ENCODE results near the gene JCAD. TPM values are rescaled to one million over a fixed set of nuclear protein-coding genes. Genes with fewer than 3 reads are reported as not detected.
"Not testable (repeated sequence)": the region's sequence is repeated elsewhere in the genome, so short reads cannot be mapped to it uniquely, and the experiment has no call there.

JCAD gene
- polyA plus RNA-seq, 10 donors, result 25.2 to 37.9 (median 33.4) TPM

GRCh38 chr10:30026080-30026479 is 33.3 kb downstream of the JCAD start:
- DNase-seq, result no peak

DNA sequence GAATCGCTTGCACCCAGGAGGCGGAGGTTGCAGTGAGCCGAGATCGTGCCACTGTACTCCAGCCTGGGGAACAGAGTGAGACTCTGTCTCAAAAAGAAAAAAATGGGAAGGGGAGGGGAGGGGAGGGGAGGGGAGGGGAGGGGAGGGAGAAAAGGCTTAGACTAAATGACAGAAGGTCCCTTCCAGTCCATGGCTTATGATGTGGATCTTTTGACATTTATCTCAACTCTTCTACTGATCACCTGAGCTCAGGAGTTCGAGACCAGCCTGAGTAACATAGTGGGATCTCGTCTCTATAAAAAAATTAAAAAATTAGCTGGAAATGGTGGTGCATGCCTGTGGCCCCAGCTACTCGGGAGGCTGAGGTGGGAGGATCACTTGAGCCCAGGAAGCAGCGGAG is 34.0 kb downstream of the JCAD start:
- DNase-seq, result not testable (repeated sequence)

DNA sequence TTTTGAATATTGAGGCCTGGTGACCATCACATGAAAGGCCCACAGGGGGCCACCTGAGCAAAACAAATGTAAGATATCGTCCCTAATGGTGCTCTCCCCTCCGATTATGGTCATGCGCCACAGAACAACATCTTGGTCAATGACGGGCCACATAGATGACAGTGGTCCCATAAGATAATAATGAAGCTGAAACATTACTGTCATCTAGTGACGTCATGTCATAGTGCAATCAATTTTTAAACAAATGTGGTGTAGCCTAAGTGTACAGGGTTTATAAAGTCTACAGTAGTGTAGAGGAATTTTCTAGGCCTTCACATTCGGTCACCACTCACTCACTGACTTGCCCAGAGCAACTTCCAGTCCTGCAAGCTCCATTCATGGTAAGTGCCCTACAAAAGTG is 36.8 kb downstream of the JCAD start:
- DNase-seq, result no peak

GRCh38 chr10:30019468-30019867 is 39.9 kb downstream of the JCAD start:
- DNase-seq, result no peak

DNA sequence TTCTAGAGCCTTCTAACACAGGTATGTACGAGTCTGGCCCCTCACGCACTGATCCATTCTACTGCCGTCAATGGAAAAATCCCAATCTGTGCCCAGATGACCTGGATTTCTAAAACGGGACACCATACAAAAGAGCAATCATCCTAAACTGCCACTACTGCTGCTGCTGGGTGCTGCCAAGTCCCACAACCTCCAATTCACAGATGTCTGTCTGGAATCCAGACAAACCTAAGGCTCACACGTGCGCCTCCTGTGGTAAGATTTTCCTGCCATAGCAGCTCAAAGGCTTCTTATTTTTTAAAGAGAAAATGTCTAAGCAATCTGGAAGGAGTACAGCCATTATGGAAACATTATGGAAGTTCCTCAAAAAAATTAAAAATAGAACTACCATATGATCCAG is 40.9 kb downstream of the JCAD start:
- DNase-seq, result peak in 1 of 3 donors; percentile 73

DNA sequence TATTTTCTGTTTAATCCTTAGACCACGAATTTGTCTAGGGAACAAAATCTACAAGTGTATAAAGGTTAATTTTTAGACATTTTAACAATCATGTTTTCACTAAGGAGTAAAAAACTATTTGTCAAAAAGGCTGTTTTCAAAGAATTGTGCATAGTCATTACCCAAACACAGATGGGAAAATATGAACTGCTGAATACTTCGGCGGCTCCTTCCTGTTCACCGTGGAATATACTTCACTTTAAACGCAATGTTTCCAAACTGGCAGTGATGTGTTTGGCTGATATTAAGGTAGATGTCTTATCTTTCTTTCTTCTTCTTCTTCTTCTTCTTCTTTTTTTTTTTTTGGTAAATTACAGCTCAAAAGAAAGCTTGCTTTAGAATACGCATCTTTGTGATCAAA is 41.4 kb downstream of the JCAD start:
- DNase-seq, result no peak

GRCh38 chr10:30017556-30017955 is 41.8 kb downstream of the JCAD start:
- DNase-seq, result no peak

DNA sequence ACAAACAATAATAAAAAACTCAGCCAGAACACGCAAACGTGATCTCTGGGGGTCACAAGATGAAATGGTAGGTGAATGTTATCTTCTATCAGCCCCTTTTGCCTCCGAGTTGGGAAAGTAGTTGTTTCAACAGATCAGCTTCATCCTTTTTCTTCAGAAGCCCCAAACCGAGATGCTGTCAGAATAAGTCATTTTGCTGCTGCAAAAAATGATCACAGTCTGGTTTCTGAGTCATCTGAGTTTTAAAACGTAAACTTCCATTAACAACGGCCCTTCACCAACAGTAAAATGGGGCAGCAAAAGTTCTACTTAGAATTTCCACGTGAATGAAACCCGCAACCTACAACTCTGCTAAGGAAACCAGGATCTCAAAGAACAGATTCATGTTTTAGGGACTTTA is 44.9 kb downstream of the JCAD start:
- no peak for DNase-seq

- DNase-seq, result peak in 1 of 3 donors; percentile 66
Observed at GRCh38 chr10:30013757-30014156, 45.6 kb downstream of the JCAD start.

GRCh38 chr10:30011956-30012647 is 47.3 kb downstream of the JCAD start:
- DNase-seq, result peak in 1 of 3 donors; percentile 57

GRCh38 chr10:30011396-30011795 is 48.0 kb downstream of the JCAD start:
- peak in 2 of 3 donors; percentile 57 to 83 for DNase-seq

GRCh38 chr10:30007406-30007805 is 52.0 kb downstream of the JCAD start:
- DNase-seq, result no peak

- DNase-seq, result no peak
Observed at GRCh38 chr10:30006410-30006809, 53.0 kb downstream of the JCAD start.

- not testable (repeated sequence) for DNase-seq
Observed at GRCh38 chr10:30005116-30005515, 54.3 kb downstream of the JCAD start.

DNA sequence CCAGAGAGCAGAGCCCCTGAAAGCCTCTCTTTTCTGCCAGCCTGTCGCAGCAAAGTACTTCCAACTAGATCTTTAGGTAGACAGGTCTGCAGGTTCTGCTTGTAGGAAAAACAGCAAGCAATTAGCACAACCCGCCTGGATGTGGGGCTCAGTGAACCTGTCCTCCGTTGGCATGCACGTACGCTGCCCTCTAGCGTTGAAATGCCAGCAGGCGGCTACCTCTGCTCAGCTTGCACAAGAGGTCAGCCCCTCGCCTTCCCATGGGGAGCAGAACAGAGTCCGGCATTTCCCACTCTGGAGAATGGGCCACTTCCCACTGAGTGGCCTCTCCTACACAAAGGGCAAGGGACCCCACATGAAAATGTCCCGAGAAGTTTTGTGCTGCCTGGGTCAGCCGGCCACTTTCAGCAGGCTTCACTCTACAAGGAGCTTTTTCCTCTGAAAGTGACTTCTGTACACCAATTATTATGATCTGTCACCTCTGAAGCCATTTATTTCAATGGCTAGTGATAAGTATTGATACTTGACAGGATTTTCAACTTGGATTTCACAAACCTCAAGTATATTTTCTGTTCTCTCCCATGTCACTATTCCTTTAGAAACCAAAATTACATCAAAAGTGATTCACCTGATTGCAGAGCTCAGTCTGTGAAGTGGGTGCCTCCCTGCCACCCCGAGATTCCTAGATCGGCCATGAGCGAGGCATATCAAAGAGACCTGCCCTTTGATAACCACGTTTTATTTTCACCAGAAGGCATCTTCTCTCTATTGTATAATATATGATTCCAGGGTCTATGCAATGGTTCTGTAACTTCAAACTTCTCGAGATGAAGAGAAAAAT is 56.7 kb downstream of the JCAD start:
- peak in 2 of 3 donors; percentile 69 to 72 for DNase-seq

DNA sequence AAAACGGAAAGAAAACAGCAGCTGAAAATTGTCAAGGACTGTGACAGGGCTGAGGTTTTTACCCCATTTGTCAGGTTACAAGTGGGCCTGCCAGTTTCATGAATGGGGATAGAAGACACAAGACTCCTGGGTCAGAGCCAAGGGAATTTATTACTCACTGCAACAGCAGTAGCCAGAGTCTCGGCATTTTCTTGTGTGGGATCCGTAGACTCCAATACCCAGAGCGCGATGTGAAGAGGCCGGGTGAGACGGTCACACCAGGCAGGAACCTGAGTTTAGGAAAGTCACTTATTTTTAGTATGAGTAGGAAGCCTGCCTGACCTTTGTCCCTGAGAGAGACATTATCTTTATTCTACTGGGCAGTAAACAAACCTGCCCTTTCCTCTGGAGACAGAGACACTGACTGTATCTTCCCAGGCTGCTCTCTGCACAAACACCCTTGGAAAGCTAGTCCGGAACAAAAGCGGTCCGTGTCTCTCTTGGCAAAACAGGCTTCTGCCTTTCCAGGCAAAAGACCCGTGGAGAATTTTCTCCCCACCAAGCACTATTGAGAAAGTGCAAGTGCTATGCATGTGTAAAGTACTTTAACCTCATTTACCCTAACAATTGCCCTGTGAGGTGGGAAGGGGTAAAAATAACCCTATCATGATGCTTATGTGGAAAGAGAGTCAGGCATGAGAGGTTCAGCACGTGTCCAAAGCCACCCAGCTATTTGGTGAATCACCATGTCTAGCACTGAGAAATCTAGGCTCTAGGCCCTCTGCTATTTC is 58.4 kb downstream of the JCAD start:
- peak; percentile 75 to 86 (median 79) for DNase-seq

DNA sequence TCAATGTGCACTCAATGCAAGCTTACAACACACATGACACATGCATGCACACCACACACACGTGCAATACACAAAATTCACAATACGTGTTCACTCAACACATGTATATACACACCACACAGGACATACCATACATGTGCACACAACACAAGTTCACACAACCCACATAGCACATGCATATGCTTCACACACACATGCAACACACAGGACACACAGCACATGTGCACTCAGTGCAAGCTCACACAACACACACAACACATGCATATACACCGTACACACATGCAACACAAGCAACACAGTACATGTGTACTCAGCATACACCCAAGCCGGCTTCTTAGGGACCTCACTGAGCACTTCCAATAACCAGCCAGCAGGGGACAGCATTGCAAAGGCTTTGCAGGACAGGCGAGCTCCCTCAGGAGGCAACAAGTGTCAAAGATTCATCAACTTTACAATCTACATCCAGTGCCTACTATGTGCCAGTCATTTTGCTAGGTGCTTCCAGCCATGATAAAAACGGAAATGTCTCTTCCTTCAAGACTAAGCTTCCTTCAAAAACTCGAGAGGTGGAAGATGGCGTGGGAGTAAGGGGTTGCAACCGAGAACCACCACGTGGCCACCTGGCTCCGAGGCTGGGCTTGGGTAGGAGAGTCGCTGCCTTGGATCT is 61.1 kb downstream of the JCAD start:
- peak; percentile 71 to 88 (median 82) for DNase-seq

- DNase-seq, result no peak
Observed at GRCh38 chr10:29994811-29995210, 64.6 kb downstream of the JCAD start.

DNA sequence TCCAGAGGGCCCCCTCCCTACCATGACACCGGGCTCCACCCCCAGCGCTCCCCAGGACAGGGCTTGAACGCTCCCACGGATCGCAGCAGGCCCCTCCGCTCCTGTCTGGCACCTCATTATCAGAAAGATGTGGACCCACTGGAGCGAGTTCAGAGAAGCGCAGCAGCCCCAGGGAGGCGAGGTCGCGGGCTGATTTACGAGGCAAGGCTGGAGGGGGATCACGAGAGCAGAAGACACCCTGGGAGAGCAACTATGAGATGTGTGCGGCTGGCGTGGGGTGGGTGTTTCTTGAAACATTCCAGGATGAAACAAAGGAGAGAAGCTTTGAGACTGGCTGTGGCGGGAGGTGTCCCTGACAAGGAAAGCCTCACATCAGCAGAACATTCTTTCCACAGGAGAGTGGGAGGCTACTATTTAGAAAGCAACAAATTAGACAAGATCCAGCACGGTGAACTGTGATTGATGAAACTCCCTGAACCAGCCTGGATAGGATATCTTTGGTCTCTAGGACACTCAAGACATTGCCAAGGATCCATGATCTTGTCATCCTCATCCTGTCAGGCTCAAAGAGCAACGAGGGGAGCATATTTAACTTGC is 66.0 kb downstream of the JCAD start:
- no peak for DNase-seq

DNA sequence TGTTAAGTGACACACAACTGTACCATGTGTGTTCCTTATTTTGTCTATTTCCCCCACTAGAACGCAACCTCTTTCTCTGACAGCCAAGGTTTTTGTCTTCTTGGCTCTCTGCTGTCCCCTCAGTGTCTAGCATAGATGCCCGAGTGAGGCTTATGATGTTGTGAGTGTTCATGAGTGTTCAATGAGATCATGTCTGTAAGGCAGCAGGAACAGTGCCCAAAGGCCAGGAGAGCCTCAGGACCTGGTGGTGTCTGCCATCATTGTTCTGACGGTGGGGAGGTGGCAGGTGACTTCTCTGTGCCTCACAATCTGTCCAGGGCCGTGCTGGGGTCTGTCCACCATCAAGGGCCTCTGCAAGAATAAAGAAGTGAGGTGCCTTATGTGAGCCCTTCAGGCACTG is 66.5 kb downstream of the JCAD start:
- DNase-seq, result no peak

DNA sequence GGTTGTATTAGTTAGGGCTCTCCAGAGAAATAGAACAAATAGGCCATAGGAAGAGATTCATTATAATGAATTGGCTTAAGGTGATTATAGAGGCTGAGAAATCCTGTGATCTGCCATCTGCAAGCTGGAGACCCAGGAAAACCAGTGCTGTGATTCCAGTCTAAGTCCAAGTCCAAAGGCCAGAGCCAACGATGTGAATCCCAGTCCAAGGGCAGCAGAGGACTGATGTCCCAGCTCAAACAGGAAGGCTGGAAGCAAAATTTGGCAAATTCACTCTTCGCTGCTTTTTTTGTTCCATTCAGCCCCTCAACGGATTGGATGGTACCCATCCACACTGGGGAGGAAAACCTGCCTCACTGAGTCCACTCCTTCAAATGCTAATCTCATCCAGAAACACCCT is 68.0 kb downstream of the JCAD start:
- no peak for DNase-seq
